H1 (cell line): ENCODE results near the gene FAM149A. TPM values are rescaled to one million over a fixed set of nuclear protein-coding genes. Genes with fewer than 3 reads are reported as not detected.

Experiments used
- CTCF ChIA-PET: fragments of 300-600 bp; sonication (Branson Sonifier 250); formaldehyde crosslinking; loops from one replicate; lab custom pipeline; 2021; ENCODE audit not compliant: partially characterized antibody; lab: Charles Lee
- POLR2A ChIA-PET: fragments of 300-600 bp; sonication (Branson Sonifier 250); formaldehyde crosslinking; loops from one replicate; lab custom pipeline; 2021; ENCODE audit warnings: inconsistent platforms; ENCODE audit not compliant: partially characterized antibody; lab: Charles Lee
- DNase-seq, 2 experiments: peaks; one replicate each; pipeline versions ENCODE4 v3.0.0 to v3.0.0-alpha.2; 2010 to 2022; ENCODE audit warnings: low spot score in 2 of 2, low read depth in 1 of 2, mixed read lengths in 1 of 2
- FAIRE-seq: peaks from 2 replicates; lab custom pipeline; 2011; peaks lifted over from hg19 to GRCh38; lab: Jason Lieb, UNC
- H2AFZ ChIP-seq: 2 replicates; pipeline ENCODE4 v1.8.1; 2012; ENCODE audit warnings: low read length, inconsistent platforms
- H2AK5ac ChIP-seq: 2 replicates; pipeline ENCODE4 v1.6.1; 2013; ENCODE audit warnings: low read depth, low read length
- H2BK120ac ChIP-seq: replicated peaks from 2 replicates; pipeline ENCODE3; 2013; ENCODE audit warnings: low read depth, low read length, inconsistent platforms
- H2BK12ac ChIP-seq: 2 replicates; pipeline ENCODE4 v1.6.1; 2013; ENCODE audit warnings: low read depth, low read length
- H2BK15ac ChIP-seq: 2 replicates; pipeline ENCODE4 v1.6.1; 2013; ENCODE audit warnings: low read length
- H2BK20ac ChIP-seq: 2 replicates; pipeline ENCODE4 v1.6.1; 2013; ENCODE audit warnings: low read length
- H2BK5ac ChIP-seq: 2 replicates; pipeline ENCODE4 v1.6.1; 2013; ENCODE audit warnings: low read depth, low read length
- H3K14ac ChIP-seq: 2 replicates; pipeline ENCODE4 v1.6.1; 2013; ENCODE audit warnings: inconsistent platforms; ENCODE audit not compliant: insufficient read length
- H3K18ac ChIP-seq: 2 replicates; pipeline ENCODE4 v1.6.1; 2013; ENCODE audit warnings: low read length; ENCODE audit errors: extremely low read depth
- H3K23ac ChIP-seq: 2 replicates; pipeline ENCODE4 v1.6.1; 2013; ENCODE audit warnings: inconsistent platforms; ENCODE audit not compliant: insufficient read length
- H3K23me2 ChIP-seq: 2 replicates; pipeline ENCODE4 v1.6.1; 2013; ENCODE audit warnings: low read depth, low read length
- H3K27ac ChIP-seq: 2 replicates; pipeline ENCODE4 v1.6.1; 2011; ENCODE audit warnings: low read depth, low read length, inconsistent platforms
- H3K27me3 ChIP-seq, 4 experiments: replicated peaks in 1 of 4; 1 replicate in 1 of 4; 2 replicates in 3 of 4; pipeline versions ENCODE4 v1.6.1 to v1.8.1; 2011 to 2013; ENCODE audit warnings: low read length in 3 of 4, mild to moderate bottlenecking in 3 of 4, inconsistent platforms in 2 of 4, mixed read lengths in 2 of 4, moderate library complexity in 1 of 4; ENCODE audit not compliant: control insufficient read depth in 3 of 4, insufficient read depth in 3 of 4; ENCODE audit errors: extremely low read depth in 1 of 4
- H3K36me3 ChIP-seq, 4 experiments: 2 replicates each; pipeline versions ENCODE4 v1.6.1 to v1.8.1; 2011 to 2013; ENCODE audit warnings: mild to moderate bottlenecking in 4 of 4, low read length in 3 of 4, moderate library complexity in 2 of 4, control low read depth in 1 of 4, inconsistent platforms in 1 of 4; ENCODE audit not compliant: insufficient read depth in 4 of 4, control insufficient read depth in 2 of 4
- H3K4ac ChIP-seq: replicated peaks from 2 replicates; pipeline ENCODE3; 2013; ENCODE audit warnings: low read length, low read depth, mixed read lengths, inconsistent platforms; ENCODE audit not compliant: insufficient read length
- H3K4me1 ChIP-seq, 4 experiments: replicated peaks in 1 of 4; 1 replicate in 1 of 4; 2 replicates in 3 of 4; pipeline versions ENCODE4 v1.6.1 to v1.8.1; 2011 to 2013; ENCODE audit warnings: low read length in 3 of 4, inconsistent platforms in 2 of 4, mixed read lengths in 1 of 4; ENCODE audit not compliant: insufficient read depth in 4 of 4, control insufficient read depth in 3 of 4
- H3K4me2 ChIP-seq, 2 experiments: 2 replicates each; pipeline versions ENCODE4 v1.6.1 to v1.8.1; 2011 to 2013; ENCODE audit warnings: low read depth in 2 of 2, low read length in 2 of 2, control low read depth in 1 of 2, inconsistent platforms in 1 of 2, mild to moderate bottlenecking in 1 of 2; ENCODE audit not compliant: insufficient read depth in 1 of 2
- H3K4me3 ChIP-seq, 4 experiments: fragments of 200-600, 300-600 bp in 1 of 4; sonication (generic), shearing (Covaris generic), sonication (Bioruptor Twin) in 1 of 4; 2 replicates each; pipeline versions ENCODE4 v1.5.1 to v1.8.1; 2011 to 2016; ENCODE audit warnings: low read length in 4 of 4, low read depth in 3 of 4, control low read depth in 2 of 4, inconsistent platforms in 2 of 4, mild to moderate bottlenecking in 2 of 4, mixed read lengths in 1 of 4, moderate library complexity in 1 of 4; ENCODE audit not compliant: insufficient read depth in 2 of 4; ENCODE audit errors: extremely low read depth in 1 of 4
- H3K56ac ChIP-seq: replicated peaks from 2 replicates; pipeline ENCODE3; 2013; ENCODE audit warnings: low read depth, mild to moderate bottlenecking, mixed read lengths, low read length, inconsistent platforms; ENCODE audit not compliant: insufficient read length
- H3K79me1 ChIP-seq: 2 replicates; pipeline ENCODE4 v1.6.1; 2013; ENCODE audit warnings: low read depth, low read length, control low read depth
- H3K79me2 ChIP-seq, 2 experiments: 2 replicates each; pipeline versions ENCODE4 v1.6.1 to v1.8.1; 2012 to 2013; ENCODE audit warnings: low read length in 2 of 2, mild to moderate bottlenecking in 2 of 2, inconsistent platforms in 1 of 2; ENCODE audit not compliant: insufficient read depth in 2 of 2, control insufficient read depth in 1 of 2
- H3K9ac ChIP-seq, 4 experiments: replicated peaks in 1 of 4; 1 replicate in 1 of 4; 2 replicates in 3 of 4; pipeline versions ENCODE4 v1.6.1 to v1.8.1; 2011 to 2013; ENCODE audit warnings: low read depth in 3 of 4, low read length in 3 of 4, control low read depth in 2 of 4, mild to moderate bottlenecking in 2 of 4, moderate library complexity in 2 of 4, inconsistent platforms in 1 of 4; ENCODE audit errors: extremely low read depth in 1 of 4
- H3K9me3 ChIP-seq, 2 experiments: 2 replicates each; pipeline versions ENCODE4 v1.6.1 to v1.8.1; 2012 to 2013; ENCODE audit warnings: mild to moderate bottlenecking in 2 of 2, moderate library complexity in 2 of 2, control low read depth in 1 of 2, inconsistent platforms in 1 of 2, low read depth in 1 of 2, low read length in 1 of 2, mixed read lengths in 1 of 2; ENCODE audit not compliant: insufficient read depth in 2 of 2
- H4K20me1 ChIP-seq, 2 experiments: replicated peaks in 1 of 2; 2 replicates each; pipeline versions ENCODE3 to v1.8.1; 2011 to 2013; ENCODE audit warnings: inconsistent platforms in 2 of 2, low read length in 2 of 2, mild to moderate bottlenecking in 1 of 2; ENCODE audit not compliant: insufficient read depth in 2 of 2, control insufficient read depth in 1 of 2
- H4K5ac ChIP-seq: 2 replicates; pipeline ENCODE4 v1.6.1; 2013; ENCODE audit warnings: low read length, low read depth, mixed read lengths, inconsistent platforms; ENCODE audit not compliant: insufficient read length
- H4K8ac ChIP-seq: 2 replicates; pipeline ENCODE4 v1.8.0; 2013; ENCODE audit warnings: mild to moderate bottlenecking, moderate library complexity, low read length, inconsistent platforms; ENCODE audit not compliant: insufficient read depth; ENCODE audit errors: extremely low read depth
- H4K91ac ChIP-seq: replicated peaks from 2 replicates; pipeline ENCODE3; 2013; ENCODE audit warnings: low read length, mixed read lengths, inconsistent platforms; ENCODE audit not compliant: insufficient read length
- ASH2L ChIP-seq: fragments of 200-600, 300-600 bp; sonication (generic); IDR thresholded peaks from one replicate; pipeline ENCODE4 v1.7.1; 2017; ENCODE audit warnings: low read length
- BACH1 ChIP-seq: IDR thresholded peaks from 2 replicates; pipeline ENCODE4 v1.6.1; 2012; ENCODE audit warnings: low read length, improper control_type of control experiment
- CEBPB ChIP-seq: IDR thresholded peaks from 2 replicates; pipeline ENCODE4 v1.6.1; 2012; ENCODE audit warnings: low read depth, low read length
- CHD2 ChIP-seq: IDR thresholded peaks from 2 replicates; pipeline ENCODE4 v1.6.1; 2012; ENCODE audit warnings: low read length, improper control_type of control experiment
- CTBP2 ChIP-seq: IDR thresholded peaks from 2 replicates; pipeline ENCODE4 v1.7.0; 2011; ENCODE audit warnings: borderline replicate concordance, mild to moderate bottlenecking, moderate library complexity, mixed read lengths, low read length; ENCODE audit not compliant: insufficient read depth, insufficient read length
- HDAC2 ChIP-seq, 2 experiments: fragments of 300-600 bp in 1 of 2; sonication (generic) in 1 of 2; IDR thresholded peaks; 2 replicates each; pipeline ENCODE4 v1.6.1; 2011 to 2012; ENCODE audit warnings: low read depth in 2 of 2, low read length in 2 of 2, mild to moderate bottlenecking in 2 of 2, moderate library complexity in 2 of 2, borderline replicate concordance in 1 of 2, inconsistent platforms in 1 of 2
- JUN ChIP-seq: IDR thresholded peaks from 2 replicates; pipeline ENCODE4 v1.6.1; 2011; ENCODE audit warnings: low read depth, mild to moderate bottlenecking, improper control_type of control experiment, low read length
- KDM1A ChIP-seq: fragments of 200-600, 300-600 bp; sonication (generic); IDR thresholded peaks from 2 replicates; pipeline ENCODE4 v1.7.1; 2016; ENCODE audit warnings: mild to moderate bottlenecking, low read length, borderline replicate concordance
- KDM4A ChIP-seq: IDR thresholded peaks from one replicate; pipeline ENCODE4 v1.7.1; 2012; ENCODE audit warnings: low read depth, mild to moderate bottlenecking, moderate library complexity, low read length, inconsistent platforms; ENCODE audit not compliant: severe bottlenecking
- MAFK ChIP-seq: IDR thresholded peaks from 2 replicates; pipeline ENCODE4 v1.6.1; 2012; ENCODE audit warnings: low read depth, mild to moderate bottlenecking, improper control_type of control experiment, low read length
- POLR2AphosphoS5 ChIP-seq: IDR thresholded peaks from 2 replicates; pipeline ENCODE4 v1.6.1; 2011; ENCODE audit warnings: low read depth, low read length
- POU5F1 ChIP-seq: IDR thresholded peaks from 2 replicates; pipeline ENCODE4 v1.6.1; 2011; ENCODE audit warnings: low read depth, mild to moderate bottlenecking, low read length, moderate library complexity
- TCF12 ChIP-seq: IDR thresholded peaks from 2 replicates; pipeline ENCODE4 v1.6.1; 2011; ENCODE audit warnings: low read depth, mild to moderate bottlenecking, low read length
- WGBS, 2 experiments: shearing (Covaris generic) in 1 of 2; methylation state at CpG; one replicate each; pipeline versions ENCODE4 v1.1.6 to v1.1.7; 2013 to 2015; ENCODE audit warnings: low lambda C conversion rate in 2 of 2, mixed read lengths in 2 of 2, inconsistent platforms in 1 of 2, low coverage in 1 of 2, missing lambda C conversion rate in 1 of 2; ENCODE audit not compliant: insufficient replicate concordance in 2 of 2, insufficient coverage in 1 of 2, insufficient read length in 1 of 2; ENCODE audit errors: extremely low coverage in 1 of 2, missing lambda C conversion rate in 1 of 2; 5-methylcytosine and 5-hydroxymethylcytosine counted together
- polyA plus RNA-seq, 7 experiments: library from polyadenylated mRNA; depleted of rRNA in 3 of 7; stranded (reverse) in 5 of 7; unstranded in 2 of 7; fragments of >200 nt in 5 of 7; fragments of 200-250 nt in 2 of 7; gene quantifications; 1 replicate in 5 of 7; 2 replicates in 1 of 7; 4 replicates in 1 of 7; pipeline versions ENCODE4 v1.2.1 to v1.2.3, GENCODE V29; 2011 to 2013; ENCODE audit warnings: missing spikeins in 2 of 7, mixed read lengths in 2 of 7
- total RNA-seq: library from RNA; stranded (reverse); fragmentation: NEBNext Ultra II Directional; extraction: Animal tissue kit (Norgen Biotek cat#: 25700); gene quantifications from 2 replicates; pipeline ENCODE4 v1.2.1, GENCODE V29; 2021

The FAM149A gene
- total and polyA plus RNA-seq, 2 of the 8 experiments (the other 6 are each of a cell fraction or from before 2014, with no cell fraction given) = 6.1 to 8.5 TPM

GRCh38 chr4:186190581-186191199 lies 86.2 kb downstream of the FAM149A start:
- no peak overlapping the region for H2BK12ac ChIP-seq
- FAIRE-seq = peak; percentile 13
- POLR2A ChIA-PET = interaction anchor here (0.8 to 2.0 kb wide), 6 partner anchors 13 to 58 kb away, joined by 3 to 8 read pairs (median 4); no protein-coding TSS in a partner anchor
- TF ChIP-seq BACH1 (no peak), MAFK (no peak), ASH2L (no peak), JUN (no peak), CTBP2 (no peak), KDM1A (no peak), CEBPB (no peak), POLR2AphosphoS5 (no peak), CHD2 (no peak), KDM4A (no peak), HDAC2 (IDR thresholded peaks at IDR 0.05; ENCODE audit: borderline replicate concordance in 1 of 2, low read depth in 2 of 2, low read length in 2 of 2) (0 out of 4 replicates have a peak, but pooled peaks of 1 of the 2 experiments have one; percentile 12), TCF12 (no peak), POU5F1 (no peak)

More at GRCh38 chr4:186190581-186191199, 86.2 kb downstream of the FAM149A start:
- Histone ChIP-seq H3K79me1 (no peaks in the 10 kb centered on the region), H3K4me1 (peaks cover 6 to 14% (median 8%) of the 10 kb centered on the region in 4 experiments; a peak in 5 of 7 replicates), H3K9ac (peak overlapping the region in 3 of 4 experiments; percentile 55 to 61 (median 56); a peak in 6 of 7 replicates), H3K27ac (peak overlapping the region; percentile 26), H4K20me1 (no peaks in the 10 kb centered on the region), H4K91ac (peak overlapping the region; percentile 81), H3K4me2 (peak overlapping the region; percentile 83 to 89), H3K4ac (peak overlapping the region; percentile 93), H3K18ac (peak overlapping the region; percentile 36; the same call in 1 of the 2 replicates), H2BK15ac (no peak overlapping the region), H3K14ac (no peak overlapping the region), H2AK5ac (no peak overlapping the region), H2BK20ac (no peak overlapping the region), H2AFZ (peak overlapping the region; percentile 54; the same call in 1 of the 2 replicates), H3K23me2 (peaks cover 5% of the 10 kb centered on the region; the same call in 1 of the 2 replicates), H4K8ac (peak overlapping the region; percentile 62), H3K56ac (peak overlapping the region; percentile 73), H2BK5ac (peak overlapping the region; percentile 74; the same call in 1 of the 2 replicates), H3K9me3 (no peaks in the 10 kb centered on the region), H3K36me3 (no peaks in the 10 kb centered on the region), H3K27me3 (no peaks in the 10 kb centered on the region), H4K5ac (peak overlapping the region; percentile 90), H3K79me2 (no peaks in the 10 kb centered on the region), H3K23ac (no peak overlapping the region), H3K4me3 (peak overlapping the region; percentile 80 to 87 (median 86)), H2BK120ac (no peak overlapping the region)
- peak in 1 of 2 experiments; percentile 61 for DNase-seq
- CTCF ChIA-PET = interaction anchor here (0.8 to 3.2 kb wide), 11 partner anchors 11 to 348 kb away, joined by 3 to 13 read pairs (median 3); no protein-coding TSS in a partner anchor
- 2% methylated on average over 19 of the region's 34 CpGs; no CpG with 5 or more reads in 1 of the 2 experiments for WGBS, 2 experiments
